Loucy (cell line): Measurements from ENCODE around the gene FGGY.

ENCODE experiments used
- H2AFZ ChIP-seq: fragments of 200-600 bp; sonication (generic); 2 replicates; pipeline ENCODE4 v1.6.0; 2016; ENCODE audit warnings: antibody characterized with exemption, mild to moderate bottlenecking, low read length, moderate library complexity
- H3F3A ChIP-seq: fragments of 200-600 bp; 2 replicates; pipeline ENCODE4 v1.6.0; 2016; ENCODE audit warnings: antibody characterized with exemption, low read depth, mild to moderate bottlenecking
- H3K27me3 ChIP-seq: fragments of 200-600 bp; sonication (generic); 2 replicates; pipeline ENCODE4 v1.6.1; 2014; ENCODE audit warnings: low read length, mild to moderate bottlenecking; ENCODE audit not compliant: insufficient read depth, poor library complexity, severe bottlenecking
- H3K36me3 ChIP-seq: fragments of 200-600 bp; sonication (generic); 2 replicates; pipeline ENCODE4 v1.6.1; 2016; ENCODE audit warnings: low read length; ENCODE audit not compliant: insufficient read depth
- H3K4me1 ChIP-seq: fragments of 200-600 bp; sonication (generic); 2 replicates; pipeline ENCODE4 v1.5.1; 2014; ENCODE audit warnings: low read length, mild to moderate bottlenecking; ENCODE audit not compliant: insufficient read depth, poor library complexity, severe bottlenecking
- H3K4me2 ChIP-seq: fragments of 200-600 bp; sonication (generic); 2 replicates; pipeline ENCODE4 v1.6.0; 2014; ENCODE audit warnings: antibody characterized with exemption, low read length, low read depth, mild to moderate bottlenecking; ENCODE audit not compliant: poor library complexity, severe bottlenecking
- H3K4me3 ChIP-seq: fragments of 200-600 bp; sonication (generic); 2 replicates; pipeline ENCODE4 v1.5.1; 2014; ENCODE audit warnings: low read length, mild to moderate bottlenecking, mixed read lengths; ENCODE audit not compliant: poor library complexity, severe bottlenecking
- H3K79me2 ChIP-seq: fragments of 200-600 bp; sonication (generic); 2 replicates; pipeline ENCODE4 v1.6.1; 2014; ENCODE audit warnings: low read length; ENCODE audit not compliant: insufficient read depth
- H3K9ac ChIP-seq: fragments of 200-600 bp; sonication (generic); 2 replicates; pipeline ENCODE4 v1.6.0; 2014; ENCODE audit warnings: mild to moderate bottlenecking, low read depth, low read length, moderate library complexity; ENCODE audit not compliant: poor library complexity, severe bottlenecking
- H3K9me2 ChIP-seq: fragments of 200-600 bp; sonication (generic); replicated peaks from 2 replicates; pipeline ENCODE4 v1.6.1; 2016; ENCODE audit warnings: low read depth, low read length, mixed read lengths
- H3K9me3 ChIP-seq: fragments of 200-600 bp; sonication (generic); 2 replicates; pipeline ENCODE4 v1.6.1; 2014; ENCODE audit warnings: mild to moderate bottlenecking, antibody characterized with exemption, low read length, low read depth; ENCODE audit not compliant: insufficient read depth
- H4K20me1 ChIP-seq: fragments of 200-600 bp; sonication (generic); 2 replicates; pipeline ENCODE4 v1.6.0; 2014; ENCODE audit warnings: antibody characterized with exemption, low read length, mild to moderate bottlenecking; ENCODE audit not compliant: insufficient read depth, poor library complexity, severe bottlenecking
- EZH2phosphoT487 ChIP-seq: fragments of 200-600 bp; IDR thresholded peaks from 2 replicates; pipeline ENCODE4 v1.6.1; 2018; ENCODE audit warnings: antibody characterized with exemption, mild to moderate bottlenecking, moderate library complexity, borderline replicate concordance
- TF ChIP-seq, protein P1 (sequence below): fragments of 200-600 bp; sonication (generic); conservative IDR thresholded peaks from 2 replicates; pipeline ENCODE4 v1.5.1; 2014; ENCODE audit warnings: mild to moderate bottlenecking, antibody characterized with exemption, low read length

FGGY gene

DNA sequence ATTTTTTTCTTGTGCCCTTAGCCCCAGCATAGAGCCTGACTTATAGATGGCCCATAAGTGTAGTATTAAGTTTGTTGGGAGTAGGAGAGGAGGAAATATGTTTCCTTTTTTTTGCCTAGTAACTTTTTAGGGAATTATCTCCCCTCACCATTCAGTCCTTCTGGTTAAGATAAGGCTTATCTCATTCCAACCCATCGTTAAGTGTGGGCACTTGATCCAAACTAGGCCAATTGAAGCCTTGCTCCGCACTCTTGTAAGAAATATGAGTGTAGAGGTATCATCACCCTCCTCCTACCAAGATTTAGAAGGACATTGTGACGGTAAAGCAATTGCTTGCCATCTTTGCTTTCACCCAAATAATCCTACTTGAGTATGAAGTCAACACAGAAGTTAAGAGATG, 8.8 kb upstream of the FGGY start:
- TF ChIP-seq, protein P1, sequence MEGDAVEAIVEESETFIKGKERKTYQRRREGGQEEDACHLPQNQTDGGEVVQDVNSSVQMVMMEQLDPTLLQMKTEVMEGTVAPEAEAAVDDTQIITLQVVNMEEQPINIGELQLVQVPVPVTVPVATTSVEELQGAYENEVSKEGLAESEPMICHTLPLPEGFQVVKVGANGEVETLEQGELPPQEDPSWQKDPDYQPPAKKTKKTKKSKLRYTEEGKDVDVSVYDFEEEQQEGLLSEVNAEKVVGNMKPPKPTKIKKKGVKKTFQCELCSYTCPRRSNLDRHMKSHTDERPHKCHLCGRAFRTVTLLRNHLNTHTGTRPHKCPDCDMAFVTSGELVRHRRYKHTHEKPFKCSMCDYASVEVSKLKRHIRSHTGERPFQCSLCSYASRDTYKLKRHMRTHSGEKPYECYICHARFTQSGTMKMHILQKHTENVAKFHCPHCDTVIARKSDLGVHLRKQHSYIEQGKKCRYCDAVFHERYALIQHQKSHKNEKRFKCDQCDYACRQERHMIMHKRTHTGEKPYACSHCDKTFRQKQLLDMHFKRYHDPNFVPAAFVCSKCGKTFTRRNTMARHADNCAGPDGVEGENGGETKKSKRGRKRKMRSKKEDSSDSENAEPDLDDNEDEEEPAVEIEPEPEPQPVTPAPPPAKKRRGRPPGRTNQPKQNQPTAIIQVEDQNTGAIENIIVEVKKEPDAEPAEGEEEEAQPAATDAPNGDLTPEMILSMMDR, result no peak
- TF ChIP-seq EZH2phosphoT487, result no peak
- H3K9me2 ChIP-seq, result no peaks in the 10 kb centered on the region
- no peak overlapping the region for H3K9ac ChIP-seq
- H3K9me3 ChIP-seq, result no peaks in the 10 kb centered on the region
- no peaks in the 10 kb centered on the region for H3K27me3 ChIP-seq
- H3K4me3 ChIP-seq, result no peak overlapping the region
- H3K36me3 ChIP-seq, result no peaks in the 10 kb centered on the region
- no peak overlapping the region for H3K4me2 ChIP-seq
- H2AFZ ChIP-seq, result no peak overlapping the region
- no peaks in the 10 kb centered on the region for H4K20me1 ChIP-seq
- H3F3A ChIP-seq, result no peaks in the 10 kb centered on the region
- peaks cover 12% of the 10 kb centered on the region for H3K4me1 ChIP-seq
- no peaks in the 10 kb centered on the region for H3K79me2 ChIP-seq

DNA sequence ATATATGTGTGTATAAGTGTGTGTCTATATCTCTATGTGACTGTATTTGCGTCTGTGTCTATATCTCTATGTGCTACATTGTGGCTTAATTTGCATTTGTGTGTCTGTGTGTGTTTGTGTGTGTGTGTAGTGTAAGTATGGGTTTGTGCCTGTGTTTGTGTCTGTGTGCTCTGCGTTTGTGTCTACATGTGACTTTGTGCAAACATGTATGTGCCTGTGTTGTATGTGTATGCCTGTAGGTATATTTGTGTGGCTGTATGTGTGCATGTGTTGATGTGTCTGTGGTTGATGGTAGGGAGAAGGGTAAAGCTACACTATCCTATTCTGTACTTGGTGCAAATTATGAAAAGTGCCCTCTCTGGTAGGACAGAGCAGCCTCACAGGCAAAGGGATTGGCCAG, 7.3 kb upstream of the FGGY start:
- Histone ChIP-seq H3F3A (no peaks in the 10 kb centered on the region), H3K9me2 (no peaks in the 10 kb centered on the region), H3K4me3 (no peak overlapping the region), H3K4me1 (peaks cover 18% of the 10 kb centered on the region), H3K9ac (no peak overlapping the region), H3K9me3 (no peaks in the 10 kb centered on the region), H3K79me2 (no peaks in the 10 kb centered on the region), H3K4me2 (no peak overlapping the region), H2AFZ (0 out of 2 replicates have a peak overlapping the region, but pooled peaks have one; percentile 28), H3K27me3 (no peaks in the 10 kb centered on the region), H4K20me1 (no peaks in the 10 kb centered on the region), H3K36me3 (no peaks in the 10 kb centered on the region)
- TF ChIP-seq, protein P1, result no peak
- no peak for TF ChIP-seq EZH2phosphoT487

DNA sequence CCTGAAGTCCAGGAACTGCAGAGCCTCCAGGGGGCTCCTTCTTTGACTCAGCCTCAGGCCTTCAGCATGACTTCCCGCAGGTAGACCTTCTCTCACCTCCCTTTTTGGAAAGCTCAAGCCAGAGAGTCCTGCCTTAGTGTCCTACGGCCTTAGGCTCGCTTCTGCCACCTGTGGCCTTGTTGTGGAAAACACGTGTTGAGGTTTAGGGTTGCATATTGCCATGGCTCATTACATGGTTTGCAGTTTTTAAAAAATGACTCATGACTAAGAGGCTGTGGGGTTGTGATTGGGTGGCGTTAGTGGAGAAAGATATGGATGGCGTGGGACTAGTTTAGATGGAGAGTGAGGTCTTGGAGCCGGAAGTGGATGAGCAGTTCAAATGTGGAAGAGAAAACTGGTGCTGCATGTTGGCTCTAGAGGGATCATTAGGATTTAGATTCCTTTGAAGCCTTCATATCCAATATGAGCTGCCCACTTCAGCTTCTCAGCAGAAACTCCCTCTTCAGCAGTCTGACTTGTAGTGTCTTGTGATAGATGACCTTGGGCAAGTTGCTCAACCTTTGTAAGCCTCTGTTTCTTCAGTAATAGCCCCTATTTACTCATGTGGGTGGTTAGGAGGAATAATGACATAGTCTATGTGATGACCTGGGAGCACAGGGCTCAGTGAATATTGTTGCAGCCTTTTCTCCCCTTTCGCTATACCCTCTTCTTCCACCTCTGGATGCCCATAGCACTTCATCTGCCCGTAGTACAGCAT, 6.5 kb upstream of the FGGY start:
- no peaks in the 10 kb centered on the region for H3K9me2 ChIP-seq
- H2AFZ ChIP-seq, result 0 out of 2 replicates have a peak overlapping the region, but pooled peaks have one; percentile 28
- H3K79me2 ChIP-seq, result no peaks in the 10 kb centered on the region
- H3K36me3 ChIP-seq, result no peaks in the 10 kb centered on the region
- H3K4me2 ChIP-seq, result no peak overlapping the region
- no peaks in the 10 kb centered on the region for H3F3A ChIP-seq
- no peak overlapping the region for H3K9ac ChIP-seq
- H4K20me1 ChIP-seq, result no peaks in the 10 kb centered on the region
- TF ChIP-seq EZH2phosphoT487, result no peak
- TF ChIP-seq, protein P1, result peak; percentile 83
- no peak overlapping the region for H3K4me3 ChIP-seq
- no peaks in the 10 kb centered on the region for H3K27me3 ChIP-seq
- H3K4me1 ChIP-seq, result peaks cover 18% of the 10 kb centered on the region
- no peaks in the 10 kb centered on the region for H3K9me3 ChIP-seq
